ENCODE measurements around the gene APOC4.
A peak's percentile ranks its signal among the peaks of the same experiment; 100 is the strongest.
"Not testable (repeated sequence)": the region's sequence is repeated elsewhere in the genome, so short reads cannot be mapped to it uniquely, and the experiment has no call there.

Gene APOC4

GRCh38 chr19:44914433-44915206 lies 27.4 kb upstream of the APOC4 start, which contains the start of gene APOC1:
TSS of gene APOC1 (plus strand) at chr19:44914608. CDS start at chr19:44914892, 284 bp downstream.
- FAIRE-seq = not testable (repeated sequence)

GRCh38 chr19:44924243-44924725 lies 17.8 kb upstream of the APOC4 start:
- FAIRE-seq = no peak

More at GRCh38 chr19:44914433-44915206, 27.4 kb upstream of the APOC4 start, which contains the start of gene APOC1:
- peak; percentile 83 for DNase-seq (ENCODE audit: low spot score)

GRCh38 chr19:44925114-44925891 lies 16.7 kb upstream of the APOC4 start:
- no peak for DNase-seq (ENCODE audit: low spot score)
- FAIRE-seq = no peak

More at GRCh38 chr19:44924243-44924725, 17.8 kb upstream of the APOC4 start:
- DNase-seq (ENCODE audit: low spot score) = no peak

- not testable (repeated sequence) for DNase-seq (ENCODE audit: low spot score); FAIRE-seq
Measured at GRCh38 chr19:44926245-44927077, 15.6 kb upstream of the APOC4 start.

GRCh38 chr19:44927746-44928145 lies 14.3 kb upstream of the APOC4 start:
- no peak for FAIRE-seq
- DNase-seq (ENCODE audit: low spot score) = peak; percentile 27

GRCh38 chr19:44930088-44930487 lies 11.9 kb upstream of the APOC4 start:
- FAIRE-seq (no peak), DNase-seq (ENCODE audit: low spot score) (no peak)

- no peak for FAIRE-seq
- no peak for DNase-seq (ENCODE audit: low spot score)
Measured at GRCh38 chr19:44931541-44931940, 10.5 kb upstream of the APOC4 start.

GRCh38 chr19:44939668-44940067 lies 2.4 kb upstream of the APOC4 start:
- DNase-seq (ENCODE audit: low spot score) = no peak
- no peak for FAIRE-seq

- FAIRE-seq = no peak
- no peak for DNase-seq (ENCODE audit: low spot score)
Measured at GRCh38 chr19:44943801-44944249, 1.8 kb downstream of the APOC4 start.

GRCh38 chr19:44947041-44947581 lies 5.1 kb downstream of the APOC4 start:
- no peak for DNase-seq (ENCODE audit: low spot score)
- FAIRE-seq = no peak

GRCh38 chr19:44948237-44948636 lies 6.2 kb downstream of the APOC4 start:
- FAIRE-seq (no peak), DNase-seq (ENCODE audit: low spot score) (no peak)

- FAIRE-seq (no peak), DNase-seq (ENCODE audit: low spot score) (no peak)
Measured at GRCh38 chr19:44948763-44949374, 6.8 kb downstream of the APOC4 start.

- DNase-seq (ENCODE audit: low spot score) (no peak), FAIRE-seq (no peak)
Measured at GRCh38 chr19:44949550-44949949, 7.5 kb downstream of the APOC4 start.

GRCh38 chr19:44951179-44952159 lies 9.4 kb downstream of the APOC4 start:
- DNase-seq (ENCODE audit: low spot score) (peak; percentile 75), FAIRE-seq (no peak)

GRCh38 chr19:44954278-44954648 lies 12.2 kb downstream of the APOC4 start:
- FAIRE-seq (no peak), DNase-seq (ENCODE audit: low spot score) (no peak)

- FAIRE-seq = peak; percentile 61
- DNase-seq (ENCODE audit: low spot score) = peak; percentile 99
Measured at GRCh38 chr19:44954649-44955504, 12.8 kb downstream of the APOC4 start, which contains the start of gene CLPTM1. TSS of gene CLPTM1 (plus strand) at chr19:44955380. CDS start at chr19:44955396, 16 bp downstream.

GRCh38 chr19:44955505-44956439 lies 13.7 kb downstream of the APOC4 start:
- DNase-seq (ENCODE audit: low spot score) = no peak
- no peak for FAIRE-seq
